DMS53 treated with DMSO at 0.1 percent for 48 hours (cell line): ENCODE data around the gene FEM1C.

Experiments used
- DNase-seq: peaks from one replicate; lab custom pipeline; 2025; ENCODE audit not compliant: unreplicated experiment; lab: John Stamatoyannopoulos, UW

FEM1C gene, protein sequence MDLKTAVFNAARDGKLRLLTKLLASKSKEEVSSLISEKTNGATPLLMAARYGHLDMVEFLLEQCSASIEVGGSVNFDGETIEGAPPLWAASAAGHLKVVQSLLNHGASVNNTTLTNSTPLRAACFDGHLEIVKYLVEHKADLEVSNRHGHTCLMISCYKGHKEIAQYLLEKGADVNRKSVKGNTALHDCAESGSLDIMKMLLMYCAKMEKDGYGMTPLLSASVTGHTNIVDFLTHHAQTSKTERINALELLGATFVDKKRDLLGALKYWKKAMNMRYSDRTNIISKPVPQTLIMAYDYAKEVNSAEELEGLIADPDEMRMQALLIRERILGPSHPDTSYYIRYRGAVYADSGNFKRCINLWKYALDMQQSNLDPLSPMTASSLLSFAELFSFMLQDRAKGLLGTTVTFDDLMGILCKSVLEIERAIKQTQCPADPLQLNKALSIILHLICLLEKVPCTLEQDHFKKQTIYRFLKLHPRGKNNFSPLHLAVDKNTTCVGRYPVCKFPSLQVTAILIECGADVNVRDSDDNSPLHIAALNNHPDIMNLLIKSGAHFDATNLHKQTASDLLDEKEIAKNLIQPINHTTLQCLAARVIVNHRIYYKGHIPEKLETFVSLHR

DNA sequence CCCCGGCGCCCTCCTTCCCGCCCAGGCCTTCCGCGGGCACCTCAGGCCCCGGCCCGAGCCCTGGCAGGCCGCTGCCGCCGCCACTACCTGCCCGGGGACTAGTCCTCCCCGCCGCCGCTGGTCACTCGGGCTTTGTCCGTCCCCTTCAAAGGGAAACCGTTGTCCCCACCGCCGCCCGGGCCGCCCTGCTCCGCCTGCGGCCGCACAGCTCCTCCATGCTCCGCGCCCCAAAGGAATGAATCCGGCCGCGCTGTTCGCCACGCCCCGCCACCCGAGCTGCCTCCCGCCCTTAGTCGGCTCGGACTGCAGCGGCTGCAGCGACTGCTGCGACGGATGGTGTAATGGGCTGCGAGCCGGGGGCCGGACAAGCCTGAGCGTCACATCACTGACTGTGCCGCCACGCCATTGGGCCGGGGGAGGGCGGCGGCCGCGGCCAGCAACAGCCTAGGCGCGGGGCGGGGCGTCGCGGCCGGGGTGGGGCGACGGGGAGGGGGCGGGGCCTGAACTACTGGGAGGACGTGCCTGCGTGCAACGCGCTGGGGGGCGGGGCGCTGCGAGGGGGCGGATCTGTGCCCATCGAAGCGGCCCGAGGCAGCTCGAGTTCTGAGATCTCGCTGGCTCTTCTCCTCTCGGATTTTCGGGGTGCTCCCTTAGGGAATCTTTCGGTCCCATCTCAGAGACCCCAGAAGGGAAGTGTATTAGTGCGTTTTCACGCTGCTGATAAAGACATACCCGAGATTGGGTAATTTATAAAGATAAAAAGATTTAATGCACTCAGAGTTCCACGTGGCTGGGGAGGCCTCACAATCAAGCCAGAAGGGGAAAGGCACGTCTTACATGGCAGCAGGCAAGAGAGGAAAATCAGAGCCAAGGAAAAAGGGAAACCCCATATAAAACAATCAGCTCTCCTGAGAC is at the start of gene FEM1C:
Gene FEM1C (minus strand): TSS at position 340 of the 915 bp plus-strand sequence. CDS start 1,282 bp downstream, outside the sequence.
- peak; percentile 93 for DNase-seq

DNA sequence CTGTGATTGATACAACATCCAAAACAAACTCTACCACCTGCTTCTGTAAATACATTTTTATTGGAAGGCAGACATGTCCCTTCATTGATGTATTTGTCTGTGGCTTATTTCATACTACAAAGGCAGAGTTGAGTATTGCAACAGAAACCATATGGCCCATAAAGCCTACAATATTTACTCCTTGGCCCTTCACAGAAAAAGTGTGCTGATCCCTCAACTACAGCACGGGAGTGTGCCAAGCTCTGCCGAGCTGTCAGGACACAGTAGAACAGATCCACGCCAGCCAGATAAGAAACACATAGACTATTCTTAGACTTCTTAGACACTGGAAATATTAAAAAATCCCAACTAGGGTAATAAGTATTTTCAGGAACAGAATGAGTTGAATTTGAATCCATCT is 44.5 kb upstream of the FEM1C start:
- no peak for DNase-seq

DNA sequence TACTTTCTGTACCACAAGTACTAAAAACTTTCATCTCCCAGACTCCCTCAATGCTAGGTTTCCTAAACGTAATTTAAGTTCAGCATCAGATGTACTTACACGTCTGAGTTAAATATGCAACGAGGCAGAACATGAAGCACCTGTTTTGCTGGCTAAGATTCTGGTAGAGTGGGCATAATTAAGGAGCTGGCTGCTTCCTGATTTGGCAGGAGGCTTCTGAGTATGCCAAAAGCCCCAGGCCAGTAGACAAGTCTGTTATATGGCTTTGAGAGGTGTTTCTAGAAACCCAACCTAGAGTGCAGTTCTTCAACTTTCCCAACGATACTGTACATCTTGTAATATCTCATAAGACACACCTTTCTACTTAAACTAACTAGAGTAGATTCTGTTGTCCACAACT is 44.1 kb upstream of the FEM1C start:
- no peak for DNase-seq

DNA sequence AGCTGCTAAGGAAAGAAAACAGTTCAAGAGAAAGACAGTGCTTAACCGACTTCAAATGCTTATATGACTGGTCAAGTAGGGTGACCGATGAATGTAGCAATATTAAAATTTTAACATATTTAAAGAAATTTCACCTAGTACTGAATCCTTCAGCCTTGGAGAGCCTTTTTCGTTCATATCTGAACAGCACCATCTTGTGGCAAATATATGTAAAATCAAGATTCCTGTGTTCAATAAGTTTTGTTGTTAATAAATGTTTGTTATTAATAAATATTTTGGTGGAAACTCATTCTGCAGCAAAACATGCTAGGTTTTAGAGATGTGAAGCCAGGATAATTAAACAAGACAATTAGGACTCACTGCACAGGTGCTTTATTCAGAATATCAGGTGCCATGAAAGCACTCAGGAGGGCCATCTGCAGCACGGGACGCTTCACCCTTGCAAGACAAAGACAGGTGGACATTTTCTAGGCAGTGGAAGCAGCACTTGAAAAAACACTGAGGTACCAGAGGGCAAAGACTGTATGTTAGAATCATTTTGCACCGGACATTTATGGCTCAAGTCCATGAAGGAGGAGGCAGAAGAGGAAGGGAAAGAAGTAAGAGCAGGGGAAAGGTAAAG is 42.1 kb upstream of the FEM1C start:
- DNase-seq, result peak; percentile 39

DNA sequence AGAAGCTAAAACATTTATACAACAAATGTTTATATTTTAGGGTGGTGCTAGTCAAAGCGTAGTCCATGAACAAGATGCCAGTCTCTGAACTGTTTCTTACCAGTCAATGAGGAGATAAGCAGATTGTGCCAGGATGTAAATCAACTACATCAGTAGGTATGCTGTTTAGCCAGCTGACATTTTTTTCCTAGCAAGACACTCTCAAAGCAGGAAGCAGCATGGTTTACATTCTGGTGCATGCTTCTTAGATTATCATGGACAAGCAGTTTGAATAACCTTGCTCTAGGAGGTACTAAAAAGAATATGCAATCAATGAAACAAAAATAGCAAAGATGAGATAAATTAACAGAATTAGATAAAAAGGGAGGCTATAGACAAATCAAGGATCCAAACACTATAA is 40.7 kb upstream of the FEM1C start:
- no peak for DNase-seq

DNA sequence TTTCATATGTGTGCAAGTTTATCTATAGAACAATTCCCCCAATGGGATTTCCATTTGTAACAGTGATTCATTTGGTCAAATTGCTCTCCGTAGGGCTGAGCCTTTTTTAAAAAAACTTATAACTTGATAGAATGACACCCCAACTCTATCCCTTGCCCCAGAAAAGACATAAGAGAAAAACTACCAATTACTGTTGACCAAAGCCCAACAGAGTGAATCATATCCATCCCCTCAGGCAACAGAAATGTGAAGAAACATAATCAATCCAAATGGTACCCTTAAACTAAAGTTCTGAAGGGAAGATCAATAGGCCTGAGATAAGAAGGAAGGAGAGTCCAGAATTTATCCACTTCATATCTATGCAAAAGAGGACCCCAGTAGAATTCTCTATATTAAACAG is 39.9 kb upstream of the FEM1C start:
- no peak for DNase-seq

DNA sequence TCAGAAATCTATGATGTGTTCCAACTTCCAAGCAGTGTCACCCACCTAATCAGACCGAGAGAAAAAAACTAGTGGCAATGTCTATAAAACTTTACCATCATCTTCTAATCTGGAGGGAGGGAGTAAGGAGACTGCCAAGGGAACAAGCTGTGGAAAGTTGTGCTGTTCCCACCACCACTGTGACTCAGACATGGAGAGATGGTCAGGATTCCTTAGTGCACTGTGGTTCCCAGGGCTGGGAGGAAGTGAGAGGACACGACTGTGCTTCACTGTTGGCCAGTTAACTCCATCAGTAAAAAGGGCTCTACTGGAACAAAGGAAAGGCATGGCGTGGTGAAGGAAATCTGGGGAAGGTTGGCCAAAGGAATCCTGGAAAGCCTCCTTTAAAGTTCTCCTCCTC is 38.9 kb upstream of the FEM1C start:
- DNase-seq, result no peak

DNA sequence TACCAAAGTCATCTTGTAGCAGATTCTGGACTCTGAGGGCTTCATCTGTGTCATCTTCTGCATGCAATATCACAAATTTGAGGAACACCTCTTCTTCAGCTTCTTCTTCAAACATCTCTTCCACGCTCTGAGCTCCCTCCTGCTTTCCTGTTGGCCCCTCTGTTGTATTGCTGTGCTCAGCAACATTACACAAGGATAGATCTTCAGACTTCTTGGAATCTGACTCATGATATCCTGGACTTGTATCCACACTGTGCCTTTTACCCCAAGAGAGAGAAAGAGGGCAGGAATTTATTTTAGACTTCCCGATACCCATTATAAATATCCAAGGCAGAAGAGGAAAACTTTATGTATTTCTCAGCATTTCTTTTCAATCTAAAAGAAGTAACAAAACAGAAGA is 36.4 kb upstream of the FEM1C start:
- no peak for DNase-seq

DNA sequence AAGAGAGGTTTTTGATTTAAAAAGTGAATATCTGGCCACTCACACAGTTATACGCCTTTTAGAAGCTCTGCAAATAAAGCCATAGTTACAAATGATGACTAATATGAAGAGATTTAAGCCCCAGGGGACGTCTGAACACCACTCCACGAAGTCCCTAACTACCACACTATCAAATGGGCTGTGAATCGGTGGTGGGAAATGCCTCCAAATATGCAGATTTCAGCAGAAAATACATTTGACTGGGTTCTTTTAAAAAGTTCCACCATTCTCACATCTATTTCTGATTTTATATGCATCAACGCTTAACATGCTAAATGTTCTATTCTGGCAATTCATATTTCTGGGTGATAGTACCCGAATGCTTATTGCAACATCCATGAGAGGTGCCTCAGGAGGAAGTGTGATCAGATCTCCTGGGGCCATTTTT is 35.2 kb upstream of the FEM1C start:
- no peak for DNase-seq

DNA sequence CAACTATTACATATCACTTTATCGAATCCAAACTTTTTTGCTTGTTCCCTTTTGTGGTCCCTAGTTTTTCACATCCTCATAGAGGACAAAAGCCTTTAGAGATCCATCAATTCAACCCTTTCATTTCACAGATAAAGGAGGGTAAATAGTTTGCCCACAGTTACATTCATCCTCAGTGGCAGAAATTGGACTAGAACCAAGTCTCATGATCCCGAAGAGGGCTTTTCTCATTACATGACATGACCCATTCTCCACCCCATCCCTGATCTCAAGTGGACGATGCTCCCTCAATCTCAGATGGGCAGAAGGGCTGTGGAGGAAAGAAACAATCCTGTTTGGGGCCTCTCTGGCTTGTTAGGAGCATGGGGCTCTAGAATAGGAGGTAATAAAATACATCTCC is 34.6 kb upstream of the FEM1C start:
- no peak for DNase-seq

DNA sequence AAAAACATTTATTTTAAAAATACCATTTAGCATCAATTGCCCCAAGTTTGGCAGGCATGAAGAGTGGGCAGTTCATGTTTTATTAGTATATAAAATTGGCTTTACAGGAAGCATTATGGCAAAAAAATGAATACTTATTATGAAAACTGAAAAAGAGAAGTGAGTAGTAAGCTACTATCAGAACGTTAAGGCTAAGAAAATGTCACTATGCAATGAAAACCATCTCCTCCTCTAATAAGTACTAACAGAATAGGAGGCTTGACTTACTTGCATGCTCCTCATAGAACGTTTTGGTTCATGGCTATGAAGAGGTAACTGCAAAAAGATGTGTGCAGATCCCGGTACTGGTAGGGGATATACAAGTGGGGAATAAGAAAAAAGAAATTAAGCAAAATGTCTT is 34.1 kb upstream of the FEM1C start:
- no peak for DNase-seq

DNA sequence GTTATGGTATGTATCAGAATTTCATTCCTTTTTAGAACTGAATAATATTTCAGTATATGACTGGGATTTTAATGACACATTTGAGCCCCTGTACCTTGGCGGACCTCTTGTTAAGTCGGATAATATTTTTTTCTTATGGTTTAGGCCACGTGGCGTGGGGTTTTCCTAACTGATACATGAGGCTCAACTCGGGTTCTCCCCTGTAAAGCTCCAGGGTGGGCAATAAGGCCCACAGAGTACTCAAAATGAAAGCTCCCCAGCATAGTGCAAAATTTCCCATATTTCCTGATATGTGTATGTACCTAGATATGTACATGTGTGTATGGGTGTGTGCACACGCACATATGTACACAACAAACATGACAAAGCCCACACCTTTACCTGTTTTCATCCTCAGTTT is 33.2 kb upstream of the FEM1C start:
- DNase-seq, result no peak

DNA sequence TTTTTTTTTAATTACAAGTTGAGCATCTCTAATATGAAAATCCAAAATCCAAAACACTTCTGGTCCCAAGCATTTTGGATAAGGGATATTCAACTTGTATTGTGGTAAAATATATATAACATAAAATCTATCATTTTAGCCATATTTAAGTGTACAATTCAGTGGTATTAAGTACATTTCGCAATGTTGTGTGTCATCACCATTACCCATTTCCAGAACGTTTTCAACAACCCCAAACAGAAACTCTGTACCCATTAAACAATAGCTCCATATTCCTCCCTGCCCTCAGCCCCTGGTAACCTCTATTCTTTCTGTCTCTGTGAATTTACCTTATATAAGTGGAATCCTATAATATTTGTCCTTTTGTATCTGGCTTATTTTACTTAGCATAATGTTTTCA is 32.8 kb upstream of the FEM1C start:
- DNase-seq, result no peak

DNA sequence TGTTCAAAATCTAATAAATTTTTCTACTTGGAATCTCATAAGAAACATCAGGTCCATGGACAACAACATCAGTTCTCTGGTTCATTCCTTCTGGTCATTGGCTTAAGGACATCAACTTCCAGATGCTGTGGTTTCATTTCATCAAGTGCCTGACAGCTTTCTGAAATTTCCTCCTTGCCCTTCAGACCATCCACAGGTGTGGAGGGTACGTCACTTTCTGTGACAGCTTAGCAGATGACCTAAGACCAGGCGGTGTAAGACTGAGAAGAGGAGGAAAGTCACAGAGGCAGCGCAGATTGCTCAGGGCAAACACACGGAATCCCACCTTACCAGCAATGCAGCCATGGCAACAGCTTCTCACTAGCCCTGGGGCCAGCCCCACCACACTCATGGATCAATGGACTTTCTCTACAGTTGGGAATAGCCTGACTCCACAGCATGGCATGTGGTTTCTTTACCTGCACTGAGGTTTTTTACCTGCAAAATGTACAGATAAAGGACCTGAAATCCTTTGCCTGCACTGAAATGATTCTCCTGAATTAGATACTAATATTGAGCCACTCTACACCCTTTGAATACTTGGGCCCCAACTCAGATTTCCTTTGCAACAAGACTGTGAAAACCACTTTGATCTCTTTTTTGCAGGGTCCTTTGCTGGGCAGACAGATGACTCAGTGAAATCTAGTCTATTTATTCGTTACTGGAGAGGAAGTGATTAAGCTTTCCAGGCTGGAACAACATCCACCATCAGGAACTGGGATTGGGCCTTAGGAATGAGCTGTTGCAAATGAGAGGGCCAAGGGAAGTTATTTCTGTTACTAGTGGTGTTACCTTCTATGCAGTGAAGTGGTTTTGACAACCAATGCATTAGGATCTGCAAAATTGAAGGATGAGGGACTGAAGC is 30.8 kb upstream of the FEM1C start:
- DNase-seq, result no peak

DNA sequence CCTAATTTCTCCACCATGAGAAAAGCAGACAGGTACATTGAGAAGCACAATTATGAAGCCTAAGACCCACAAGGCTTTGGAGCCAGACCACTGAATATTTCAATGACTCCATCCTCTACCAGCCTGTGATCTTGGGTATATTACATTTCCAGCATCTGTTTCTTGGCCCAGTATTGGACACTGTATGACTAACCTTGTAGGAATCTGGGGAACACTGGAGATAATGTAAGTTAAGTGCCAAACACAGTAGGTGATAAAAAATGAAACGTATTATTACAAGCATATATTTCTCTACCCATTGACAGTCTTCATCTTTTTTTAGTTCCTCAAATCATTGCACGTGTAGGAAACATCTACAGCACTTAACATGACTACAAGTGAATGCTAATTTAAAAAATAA is 28.6 kb upstream of the FEM1C start:
- DNase-seq, result no peak

DNA sequence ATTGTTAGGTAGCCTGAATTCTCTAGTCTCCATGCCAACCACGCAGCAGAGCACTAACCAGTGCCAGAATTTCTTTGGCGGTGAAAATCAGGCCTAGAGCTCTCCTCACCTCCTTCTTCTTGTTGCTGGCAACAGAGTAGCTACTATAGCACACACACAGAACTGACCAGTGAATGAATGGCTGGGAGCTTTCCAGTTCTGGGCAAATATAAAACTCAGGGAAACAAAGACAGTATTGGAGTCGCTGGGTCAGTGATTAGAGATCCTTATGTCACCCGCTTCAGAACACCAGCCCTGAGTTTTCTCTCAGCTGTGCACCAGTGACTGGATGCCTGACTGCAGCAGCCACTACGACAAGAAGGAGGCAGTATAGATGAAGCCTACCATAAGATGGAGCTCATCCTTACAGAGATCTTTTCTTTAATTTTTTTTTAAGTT is 26.9 kb upstream of the FEM1C start:
- DNase-seq, result no peak

DNA sequence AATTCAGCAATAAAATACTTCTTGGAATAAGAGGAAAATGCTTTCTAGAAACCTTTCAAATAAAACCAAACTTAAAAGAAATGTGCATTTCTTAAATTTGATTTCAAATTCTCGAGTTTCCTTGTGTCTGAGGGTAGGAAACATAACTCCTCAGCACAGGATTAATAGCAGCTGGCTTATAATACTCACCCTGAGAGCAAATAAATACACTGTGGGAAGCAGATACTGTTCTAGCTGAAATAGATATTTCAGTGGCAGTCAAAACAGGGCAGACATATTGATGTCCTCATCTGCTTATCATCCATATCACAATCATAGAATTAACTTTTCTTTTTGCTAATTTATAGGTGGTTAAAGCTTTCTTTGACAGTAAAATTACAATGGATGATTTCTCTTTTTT is 24.1 kb upstream of the FEM1C start:
- DNase-seq, result no peak

DNA sequence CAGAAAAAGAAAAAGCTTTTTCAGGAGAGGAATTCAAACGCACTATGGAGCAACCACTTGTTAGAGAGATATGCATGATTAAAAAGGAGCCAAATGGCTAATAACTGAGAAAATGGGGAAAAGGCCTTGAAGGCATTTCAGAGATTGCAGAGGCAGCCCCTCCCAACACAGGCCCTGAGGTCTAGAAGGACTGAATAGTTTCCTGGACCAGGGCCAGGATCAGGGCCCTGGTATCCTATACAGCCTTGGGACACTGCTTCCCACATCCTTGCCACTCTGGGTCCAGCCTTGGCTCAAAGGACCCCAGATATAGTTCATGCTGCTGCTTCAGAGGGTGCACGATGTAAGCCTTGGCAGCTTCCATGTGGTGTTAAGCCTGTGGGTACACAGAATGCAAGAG is 20.7 kb upstream of the FEM1C start:
- no peak for DNase-seq

DNA sequence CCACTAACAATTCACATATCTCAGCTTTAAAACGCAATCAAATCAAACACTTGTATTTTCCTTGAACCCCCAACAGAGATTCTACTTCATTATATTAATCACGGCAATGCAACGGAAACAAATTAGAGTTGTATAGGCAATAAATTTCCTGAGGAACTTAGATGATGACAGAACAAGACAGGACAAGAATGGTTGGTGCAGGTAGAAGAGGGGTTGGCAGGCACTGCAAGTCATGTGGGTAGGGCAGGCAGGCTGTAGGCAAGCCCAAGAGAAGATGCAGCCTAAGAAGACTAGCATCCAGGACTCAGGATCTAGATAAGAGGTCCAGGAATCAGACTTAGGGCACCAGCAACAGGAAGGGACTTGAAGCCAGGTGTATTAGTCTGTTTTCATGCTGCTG is 16.6 kb upstream of the FEM1C start:
- no peak for DNase-seq

DNA sequence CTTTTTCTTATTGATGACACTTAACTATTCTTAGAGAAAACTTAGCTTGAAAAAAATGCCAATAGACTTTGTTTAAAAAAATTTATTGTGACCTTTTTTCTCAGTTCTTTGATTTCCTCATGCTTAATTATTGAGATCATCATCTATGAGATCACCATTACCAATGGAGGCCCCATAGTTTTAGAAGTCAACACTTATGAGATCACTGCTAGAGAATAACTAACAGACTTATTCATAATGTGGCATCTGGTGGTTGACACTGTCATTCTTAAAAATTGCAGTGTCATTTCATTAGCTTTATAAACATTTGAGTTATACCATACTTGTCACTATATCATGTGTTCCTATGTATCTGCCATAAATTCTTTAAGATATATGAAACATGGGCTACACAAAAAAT is 14.9 kb upstream of the FEM1C start:
- DNase-seq, result no peak
